ENCODE measurements around the gene TRPC1.

TRPC1 gene

DNA sequence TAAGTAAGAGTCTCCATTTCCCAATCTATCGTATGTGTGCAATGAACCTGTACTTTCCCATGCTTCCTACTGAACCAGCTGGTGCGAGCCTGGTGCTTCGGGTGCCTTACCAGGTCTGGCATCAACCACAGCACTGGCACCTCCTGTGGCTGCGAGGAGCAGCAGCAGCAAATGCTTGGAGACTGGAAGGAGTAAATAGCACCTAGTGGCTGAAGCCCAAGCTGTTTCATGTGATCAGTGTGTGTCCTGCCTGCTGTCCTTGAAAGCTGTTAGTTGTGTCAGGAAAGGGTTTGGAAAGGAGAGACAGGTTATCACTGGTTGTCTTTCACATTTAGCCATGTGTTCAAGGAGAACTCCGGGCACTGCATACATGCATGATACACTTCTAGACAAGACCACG is 133.2 kb downstream of the TRPC1 start:
- H2AFZ ChIP-seq (ENCODE audit: low read length, unreplicated experiment), result no peak overlapping the region
- no peaks in the 10 kb centered on the region for H3K79me2 ChIP-seq (ENCODE audit: control insufficient read depth, insufficient read depth, low read length, unreplicated experiment)
- H3K27ac ChIP-seq (ENCODE audit: low read depth, low read length), result no peak overlapping the region
- peaks cover 17% of the 10 kb centered on the region for H3K4me1 ChIP-seq (ENCODE audit: control insufficient read depth, insufficient read depth, low read length, unreplicated experiment)
- no peaks in the 10 kb centered on the region for H3K27me3 ChIP-seq (ENCODE audit: insufficient read depth, low read length)
- no peak overlapping the region for H3K4me3 ChIP-seq (ENCODE audit: low read depth, low read length)
- H3K36me3 ChIP-seq (ENCODE audit: insufficient read depth, low read length), result no peaks in the 10 kb centered on the region
